Stimulated activated CD4-positive, alpha-beta T cell treated with anti-CD3 and anti-CD28 coated beads, TNF-alpha, amount 100 ng/mL, for 24 hours (primary cell): ENCODE data around the gene PIP5KL1.

Experiments used
- DNase-seq, 3 experiments: peaks; one replicate each; pipeline ENCODE4 v3.0.0-alpha.2; 2020; ENCODE audit warnings: low read depth in 3 of 3

PIP5KL1 gene

DNA sequence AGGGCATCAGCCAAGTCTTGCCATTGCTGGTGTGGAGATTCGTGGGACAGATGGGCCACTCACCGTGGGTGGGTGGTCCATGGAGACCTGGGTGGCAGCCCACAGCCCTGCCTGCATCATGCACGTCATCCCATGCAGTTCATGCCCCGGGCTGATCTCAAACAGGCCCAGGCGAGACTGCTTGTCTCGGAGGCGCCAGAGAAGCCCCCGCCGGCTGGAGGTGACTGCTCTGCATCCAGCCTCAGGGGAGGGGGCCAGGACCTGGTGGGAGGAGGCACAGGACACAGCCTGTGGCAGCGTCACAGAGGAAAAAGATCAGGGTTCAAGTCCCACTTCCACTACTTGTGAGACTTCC is 975 bp downstream of the PIP5KL1 start:
- DNase-seq, result no peak

GRCh38 chr9:127928676-127929624 is 1.6 kb downstream of the PIP5KL1 start:
- DNase-seq, result no peak

DNA sequence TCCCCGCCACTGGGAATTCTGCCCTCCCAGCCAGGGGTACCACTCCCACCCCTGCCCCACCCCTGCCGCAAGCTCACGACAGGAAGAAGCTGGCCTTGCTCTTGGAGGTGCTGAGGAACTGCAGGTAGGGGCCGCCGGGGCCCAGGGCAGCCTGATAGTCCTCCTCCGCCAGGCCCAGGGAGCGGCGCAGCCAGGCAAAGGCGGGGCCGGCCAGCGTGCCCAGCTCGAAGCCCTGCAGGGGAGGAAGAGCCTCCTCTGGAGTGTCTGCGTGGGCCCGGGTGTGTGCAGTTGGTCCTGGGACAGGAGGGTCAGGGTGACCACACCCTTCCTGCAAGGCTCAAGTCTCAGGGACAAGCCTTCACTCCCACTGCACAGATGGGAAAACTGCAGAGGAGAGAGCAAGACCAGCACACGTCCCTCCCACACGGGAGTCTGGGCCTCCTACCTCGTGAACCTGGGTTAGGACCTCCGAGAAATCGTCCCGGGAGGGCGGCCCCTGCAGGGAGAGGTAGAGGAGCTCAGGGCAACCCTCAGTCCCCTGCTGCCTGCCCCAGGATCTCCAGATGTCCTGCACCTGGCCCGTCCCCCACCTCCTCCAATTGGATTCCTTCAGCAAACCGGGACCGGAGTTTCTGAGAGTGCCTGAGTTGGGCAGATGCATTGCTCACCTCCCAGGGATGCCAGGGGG is 2.4 kb downstream of the PIP5KL1 start:
- no peak for DNase-seq

DNA sequence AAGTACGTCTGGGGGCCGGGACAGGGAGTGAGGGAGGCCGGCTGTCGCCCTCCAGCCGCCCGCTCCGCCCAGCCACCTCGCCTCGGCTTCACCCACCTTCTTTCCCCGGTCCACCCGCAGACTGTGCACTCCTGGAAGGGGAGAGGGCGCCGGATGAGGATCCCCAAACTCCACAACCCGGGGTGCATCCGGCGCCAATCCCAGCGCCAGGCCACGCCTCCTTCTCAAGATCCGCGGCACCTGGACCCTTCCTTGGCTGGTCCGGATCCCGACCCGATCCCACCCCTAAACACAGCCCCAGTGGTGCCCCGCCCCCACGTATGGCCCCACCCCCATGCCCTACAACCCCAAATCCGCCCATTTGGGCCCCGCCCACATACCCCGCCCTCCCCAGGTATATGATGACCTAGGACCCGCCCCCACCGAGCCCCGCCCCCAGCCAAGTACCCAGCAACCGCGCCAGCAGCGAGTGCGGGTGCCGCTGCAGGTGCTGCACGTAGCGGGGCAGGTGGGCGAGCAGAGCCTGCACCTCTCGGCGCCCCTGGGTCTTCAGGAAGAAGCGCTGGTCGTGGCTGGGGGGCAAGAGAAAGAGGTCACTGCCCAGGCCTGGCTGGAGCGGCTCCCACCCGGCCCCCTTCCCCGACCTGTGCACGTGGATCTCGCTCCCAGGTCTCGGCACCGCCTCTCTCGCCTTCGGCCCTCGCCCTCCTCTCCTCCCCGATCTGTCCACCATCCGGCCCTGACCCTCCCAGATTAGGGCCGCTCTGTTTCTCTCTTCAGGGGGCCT is 3.2 kb downstream of the PIP5KL1 start:
- DNase-seq, result peak in 2 of 3 experiments; percentile 55 to 75

- DNase-seq, result no peak
These were observed 3.7 kb downstream of the PIP5KL1 start for GRCh38 chr9:127926906-127927200.

DNA sequence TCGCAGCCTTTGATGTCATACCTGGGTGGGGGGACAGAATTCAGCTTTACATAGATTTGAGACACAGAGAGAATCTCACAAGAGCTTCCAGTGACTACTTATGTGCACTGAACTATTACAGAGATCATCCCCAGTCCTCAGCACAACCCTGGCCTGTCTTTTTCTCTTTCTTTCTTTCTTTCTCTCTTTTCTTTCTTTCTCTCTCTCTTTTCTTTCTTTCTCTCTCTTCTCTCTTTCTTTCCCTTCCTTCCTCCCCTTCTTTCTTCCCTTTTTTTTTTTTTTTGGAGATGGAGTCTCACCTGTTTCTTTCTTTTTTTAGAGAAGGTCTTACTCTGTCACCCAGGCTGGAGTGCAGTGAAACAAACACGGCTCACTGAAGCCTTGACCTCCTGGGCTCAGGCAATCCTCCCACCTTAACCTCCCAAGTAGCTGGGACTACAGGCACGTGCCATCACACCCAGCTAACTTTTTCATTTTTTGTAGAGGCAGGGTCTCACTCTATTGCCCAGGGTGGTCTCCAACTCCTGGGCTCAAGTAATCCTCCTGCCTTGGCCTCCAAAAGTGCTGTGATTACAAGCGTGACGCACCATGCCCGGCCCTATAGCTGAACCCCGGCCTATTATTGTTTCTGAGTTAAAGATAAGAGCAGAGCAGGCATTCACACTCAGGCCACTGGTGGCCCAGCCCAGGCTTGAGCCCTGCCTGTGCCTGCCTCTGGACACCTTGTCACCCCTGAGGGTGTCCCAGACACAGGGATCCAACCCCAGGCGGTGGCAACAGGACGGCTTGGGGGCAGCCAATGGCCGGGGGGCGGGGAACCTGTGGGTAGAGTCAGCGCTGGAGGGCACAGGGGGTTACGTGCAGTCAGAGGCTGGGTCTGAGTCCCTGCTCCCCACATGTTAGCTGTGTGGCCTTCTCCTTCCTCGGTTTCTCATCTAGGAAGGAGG is 4.3 kb downstream of the PIP5KL1 start:
- no peak for DNase-seq

DNA sequence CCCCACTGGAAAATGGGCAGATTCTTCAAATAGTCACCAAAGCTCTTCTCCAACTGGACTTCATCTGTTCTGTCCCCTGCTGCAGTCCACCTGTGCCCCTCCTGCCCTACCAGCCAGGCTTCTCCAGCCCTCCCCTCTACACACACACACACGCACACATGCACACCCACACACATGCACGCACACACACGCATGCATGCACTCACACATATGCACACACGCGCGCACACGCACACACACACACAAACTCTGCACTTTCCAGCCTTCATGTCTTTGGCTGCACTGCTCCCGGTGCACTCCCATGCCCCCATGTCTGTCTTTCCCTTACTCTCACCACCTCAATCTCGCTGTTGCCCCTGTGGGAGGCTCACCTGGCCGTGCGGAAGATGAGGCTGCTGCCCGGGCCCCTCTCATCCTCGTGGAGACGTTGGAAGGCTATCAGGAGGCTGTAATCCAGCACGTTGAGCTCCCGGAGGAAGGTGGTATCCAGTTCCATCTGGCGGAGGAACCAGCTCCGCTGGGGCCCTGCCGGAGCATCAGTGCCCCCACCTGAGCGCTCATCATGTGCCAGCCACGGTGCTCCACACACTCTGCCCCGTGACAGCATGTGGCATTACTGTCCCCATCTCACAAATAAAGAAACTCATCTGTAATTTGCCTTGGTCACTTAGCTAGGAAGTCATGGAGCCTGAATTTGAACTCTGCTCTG is 5.7 kb downstream of the PIP5KL1 start:
- no peak for DNase-seq

- no peak for DNase-seq
These were observed 6.8 kb downstream of the PIP5KL1 start for GRCh38 chr9:127923771-127924170.

DNA sequence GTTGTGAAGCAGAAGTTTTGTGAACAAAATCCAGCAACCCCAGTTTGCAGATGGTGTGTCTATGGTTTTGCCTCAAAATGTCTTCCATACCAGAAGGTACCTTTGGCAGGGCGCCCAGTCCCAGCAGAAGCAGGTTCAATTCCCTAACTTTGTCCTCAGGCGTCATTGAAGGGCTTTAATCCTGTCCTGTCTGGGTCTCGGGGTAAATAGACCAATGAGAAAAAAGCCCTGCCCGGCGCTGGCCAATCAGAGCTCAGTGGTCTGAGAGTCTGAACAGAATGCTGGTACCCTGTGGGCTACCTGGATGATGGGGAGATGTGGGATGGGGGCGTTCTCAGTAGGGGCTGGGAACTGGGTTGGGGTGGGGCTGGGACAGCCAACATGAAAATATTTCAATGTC is 7.5 kb downstream of the PIP5KL1 start:
- DNase-seq, result no peak

- DNase-seq, result peak; percentile 60 to 76 (median 71)
These were observed 8.9 kb downstream of the PIP5KL1 start for GRCh38 chr9:127921557-127922120.

- DNase-seq, result no peak
These were observed 9.8 kb downstream of the PIP5KL1 start for GRCh38 chr9:127920794-127921193.

- no peak for DNase-seq
These were observed 11.2 kb downstream of the PIP5KL1 start for GRCh38 chr9:127919253-127919815.

GRCh38 chr9:127918183-127919107 is 12.1 kb downstream of the PIP5KL1 start:
- no peak for DNase-seq

DNA sequence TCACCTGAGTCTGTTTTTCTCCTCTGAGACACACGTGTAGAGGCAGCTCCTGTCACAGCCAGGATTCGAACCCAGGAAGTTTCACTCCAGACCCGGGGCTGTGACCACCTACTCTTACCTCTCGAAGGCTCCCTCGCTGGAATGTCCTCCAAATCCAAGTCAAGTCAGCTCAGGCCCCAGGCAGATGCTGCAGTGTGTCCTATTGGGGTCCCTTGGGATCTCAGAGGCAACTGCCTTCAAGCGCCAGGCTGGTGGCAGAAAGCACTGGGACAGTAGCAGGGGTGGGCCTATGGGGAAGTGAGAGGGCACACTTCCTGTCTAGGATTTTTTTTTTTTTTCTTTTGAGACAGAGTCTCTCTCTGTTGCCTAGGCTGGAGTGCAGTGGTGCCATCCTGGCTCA is 13.0 kb downstream of the PIP5KL1 start:
- no peak for DNase-seq

- peak; percentile 92 to 98 (median 92) for DNase-seq
These were observed 13.6 kb downstream of the PIP5KL1 start, which contains the start of gene ST6GALNAC4 for GRCh38 chr9:127916720-127917581. TSS of gene ST6GALNAC4 (minus strand) at chr9:127917041. CDS start at chr9:127916419, 622 bp downstream.

DNA sequence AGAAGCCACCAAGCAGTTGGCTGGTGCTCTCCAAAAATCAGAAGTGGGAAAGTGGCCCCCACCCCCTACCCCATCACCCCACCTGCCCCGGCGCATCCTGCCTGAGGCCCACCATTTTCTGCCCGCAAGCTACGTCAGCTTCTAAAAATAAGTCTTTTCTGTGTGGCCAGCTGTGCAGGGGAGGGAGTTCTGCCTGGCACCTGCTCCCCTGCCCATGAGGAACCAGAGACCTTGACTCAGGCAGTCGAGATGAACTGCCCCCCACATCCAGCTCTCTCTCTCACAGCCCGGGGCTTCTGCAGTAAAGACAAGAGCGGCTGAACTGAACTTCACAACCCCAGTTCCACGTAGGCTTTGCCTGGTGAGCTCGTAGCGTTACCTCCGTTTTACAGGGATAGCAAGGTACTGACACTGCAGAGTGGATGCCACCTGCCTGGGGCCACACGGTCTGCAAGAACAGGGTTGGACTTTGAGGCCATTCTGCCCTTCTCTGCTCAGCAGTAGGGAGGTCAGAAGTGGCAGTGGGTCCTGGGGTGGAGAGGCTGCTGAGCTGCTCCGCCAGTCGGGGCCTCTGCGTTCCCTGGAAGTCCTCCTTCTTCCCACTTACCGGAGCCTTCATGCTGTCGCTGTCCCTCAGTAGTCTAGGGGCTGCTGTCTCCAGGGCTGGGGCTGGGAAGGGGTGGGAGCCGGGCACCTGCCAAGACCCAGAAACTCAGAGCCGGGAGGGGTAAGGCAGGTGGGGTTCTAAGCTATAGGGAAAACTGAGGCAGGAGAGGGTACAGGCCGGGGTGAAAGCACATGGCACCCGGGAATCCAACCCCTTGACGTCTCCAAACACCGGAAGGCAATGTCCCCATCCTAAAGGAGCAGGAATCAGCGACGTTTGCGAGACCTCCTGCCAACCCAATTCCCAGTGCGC is 14.5 kb downstream of the PIP5KL1 start:
- no peak for DNase-seq

DNA sequence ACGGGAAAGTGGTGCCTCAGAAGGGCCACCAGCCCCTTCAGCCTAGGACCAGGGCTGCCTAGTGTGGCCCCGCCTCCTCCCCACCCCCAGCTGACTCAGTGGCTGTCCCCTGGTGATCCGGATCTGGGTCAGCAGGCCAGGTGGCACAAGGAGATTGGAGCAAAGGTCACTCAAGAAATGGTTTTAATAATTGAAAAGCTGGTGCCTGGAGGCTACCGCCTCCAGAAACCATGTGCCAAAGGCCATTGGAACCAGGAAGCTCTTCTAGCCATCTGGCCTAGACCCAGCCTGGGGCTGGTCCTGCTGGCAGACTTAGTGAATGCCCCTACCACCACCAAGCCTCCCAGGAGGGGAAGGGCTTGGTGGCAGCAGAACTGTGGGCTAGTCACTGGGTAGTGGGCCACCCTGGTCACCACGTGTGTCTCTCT is 15.2 kb downstream of the PIP5KL1 start:
- no peak for DNase-seq
